H1 (cell line): ENCODE data around the gene CBR4. TPM values are rescaled to one million over a fixed set of nuclear protein-coding genes. Genes with fewer than 3 reads are reported as not detected.

Experiments used
- CTCF ChIA-PET: fragments of 300-600 bp; sonication (Branson Sonifier 250); formaldehyde crosslinking; loops from one replicate; lab custom pipeline; 2021; ENCODE audit not compliant: partially characterized antibody; lab: Charles Lee
- POLR2A ChIA-PET: fragments of 300-600 bp; sonication (Branson Sonifier 250); formaldehyde crosslinking; loops from one replicate; lab custom pipeline; 2021; ENCODE audit warnings: inconsistent platforms; ENCODE audit not compliant: partially characterized antibody; lab: Charles Lee
- DNase-seq, 2 experiments: peaks; one replicate each; pipeline versions ENCODE4 v3.0.0 to v3.0.0-alpha.2; 2010 to 2022; ENCODE audit warnings: low spot score in 2 of 2, low read depth in 1 of 2, mixed read lengths in 1 of 2
- FAIRE-seq: peaks from 2 replicates; lab custom pipeline; 2011; peaks lifted over from hg19 to GRCh38; lab: Jason Lieb, UNC
- H2AFZ ChIP-seq: 2 replicates; pipeline ENCODE4 v1.8.1; 2012; ENCODE audit warnings: low read length, inconsistent platforms
- H2AK5ac ChIP-seq: 2 replicates; pipeline ENCODE4 v1.6.1; 2013; ENCODE audit warnings: low read depth, low read length
- H2BK120ac ChIP-seq: replicated peaks from 2 replicates; pipeline ENCODE3; 2013; ENCODE audit warnings: low read depth, low read length, inconsistent platforms
- H2BK12ac ChIP-seq: 2 replicates; pipeline ENCODE4 v1.6.1; 2013; ENCODE audit warnings: low read depth, low read length
- H2BK15ac ChIP-seq: 2 replicates; pipeline ENCODE4 v1.6.1; 2013; ENCODE audit warnings: low read length
- H2BK20ac ChIP-seq: 2 replicates; pipeline ENCODE4 v1.6.1; 2013; ENCODE audit warnings: low read length
- H2BK5ac ChIP-seq: 2 replicates; pipeline ENCODE4 v1.6.1; 2013; ENCODE audit warnings: low read depth, low read length
- H3K14ac ChIP-seq: 2 replicates; pipeline ENCODE4 v1.6.1; 2013; ENCODE audit warnings: inconsistent platforms; ENCODE audit not compliant: insufficient read length
- H3K18ac ChIP-seq: 2 replicates; pipeline ENCODE4 v1.6.1; 2013; ENCODE audit warnings: low read length; ENCODE audit errors: extremely low read depth
- H3K23ac ChIP-seq: 2 replicates; pipeline ENCODE4 v1.6.1; 2013; ENCODE audit warnings: inconsistent platforms; ENCODE audit not compliant: insufficient read length
- H3K23me2 ChIP-seq: 2 replicates; pipeline ENCODE4 v1.6.1; 2013; ENCODE audit warnings: low read depth, low read length
- H3K27ac ChIP-seq: 2 replicates; pipeline ENCODE4 v1.6.1; 2011; ENCODE audit warnings: low read depth, low read length, inconsistent platforms
- H3K27me3 ChIP-seq, 4 experiments: replicated peaks in 1 of 4; 1 replicate in 1 of 4; 2 replicates in 3 of 4; pipeline versions ENCODE4 v1.6.1 to v1.8.1; 2011 to 2013; ENCODE audit warnings: low read length in 3 of 4, mild to moderate bottlenecking in 3 of 4, inconsistent platforms in 2 of 4, mixed read lengths in 2 of 4, moderate library complexity in 1 of 4; ENCODE audit not compliant: control insufficient read depth in 3 of 4, insufficient read depth in 3 of 4; ENCODE audit errors: extremely low read depth in 1 of 4
- H3K36me3 ChIP-seq, 4 experiments: 2 replicates each; pipeline versions ENCODE4 v1.6.1 to v1.8.1; 2011 to 2013; ENCODE audit warnings: mild to moderate bottlenecking in 4 of 4, low read length in 3 of 4, moderate library complexity in 2 of 4, control low read depth in 1 of 4, inconsistent platforms in 1 of 4; ENCODE audit not compliant: insufficient read depth in 4 of 4, control insufficient read depth in 2 of 4
- H3K4ac ChIP-seq: replicated peaks from 2 replicates; pipeline ENCODE3; 2013; ENCODE audit warnings: low read length, low read depth, mixed read lengths, inconsistent platforms; ENCODE audit not compliant: insufficient read length
- H3K4me1 ChIP-seq, 4 experiments: replicated peaks in 1 of 4; 1 replicate in 1 of 4; 2 replicates in 3 of 4; pipeline versions ENCODE4 v1.6.1 to v1.8.1; 2011 to 2013; ENCODE audit warnings: low read length in 3 of 4, inconsistent platforms in 2 of 4, mixed read lengths in 1 of 4; ENCODE audit not compliant: insufficient read depth in 4 of 4, control insufficient read depth in 3 of 4
- H3K4me2 ChIP-seq, 2 experiments: 2 replicates each; pipeline versions ENCODE4 v1.6.1 to v1.8.1; 2011 to 2013; ENCODE audit warnings: low read depth in 2 of 2, low read length in 2 of 2, control low read depth in 1 of 2, inconsistent platforms in 1 of 2, mild to moderate bottlenecking in 1 of 2; ENCODE audit not compliant: insufficient read depth in 1 of 2
- H3K4me3 ChIP-seq, 4 experiments: fragments of 200-600, 300-600 bp in 1 of 4; sonication (generic), shearing (Covaris generic), sonication (Bioruptor Twin) in 1 of 4; 2 replicates each; pipeline versions ENCODE4 v1.5.1 to v1.8.1; 2011 to 2016; ENCODE audit warnings: low read length in 4 of 4, low read depth in 3 of 4, control low read depth in 2 of 4, inconsistent platforms in 2 of 4, mild to moderate bottlenecking in 2 of 4, mixed read lengths in 1 of 4, moderate library complexity in 1 of 4; ENCODE audit not compliant: insufficient read depth in 2 of 4; ENCODE audit errors: extremely low read depth in 1 of 4
- H3K56ac ChIP-seq: replicated peaks from 2 replicates; pipeline ENCODE3; 2013; ENCODE audit warnings: low read depth, mild to moderate bottlenecking, mixed read lengths, low read length, inconsistent platforms; ENCODE audit not compliant: insufficient read length
- H3K79me1 ChIP-seq: 2 replicates; pipeline ENCODE4 v1.6.1; 2013; ENCODE audit warnings: low read depth, low read length, control low read depth
- H3K79me2 ChIP-seq, 2 experiments: 2 replicates each; pipeline versions ENCODE4 v1.6.1 to v1.8.1; 2012 to 2013; ENCODE audit warnings: low read length in 2 of 2, mild to moderate bottlenecking in 2 of 2, inconsistent platforms in 1 of 2; ENCODE audit not compliant: insufficient read depth in 2 of 2, control insufficient read depth in 1 of 2
- H3K9ac ChIP-seq, 4 experiments: replicated peaks in 1 of 4; 1 replicate in 1 of 4; 2 replicates in 3 of 4; pipeline versions ENCODE4 v1.6.1 to v1.8.1; 2011 to 2013; ENCODE audit warnings: low read depth in 3 of 4, low read length in 3 of 4, control low read depth in 2 of 4, mild to moderate bottlenecking in 2 of 4, moderate library complexity in 2 of 4, inconsistent platforms in 1 of 4; ENCODE audit errors: extremely low read depth in 1 of 4
- H3K9me3 ChIP-seq, 2 experiments: 2 replicates each; pipeline versions ENCODE4 v1.6.1 to v1.8.1; 2012 to 2013; ENCODE audit warnings: mild to moderate bottlenecking in 2 of 2, moderate library complexity in 2 of 2, control low read depth in 1 of 2, inconsistent platforms in 1 of 2, low read depth in 1 of 2, low read length in 1 of 2, mixed read lengths in 1 of 2; ENCODE audit not compliant: insufficient read depth in 2 of 2
- H4K20me1 ChIP-seq, 2 experiments: replicated peaks in 1 of 2; 2 replicates each; pipeline versions ENCODE3 to v1.8.1; 2011 to 2013; ENCODE audit warnings: inconsistent platforms in 2 of 2, low read length in 2 of 2, mild to moderate bottlenecking in 1 of 2; ENCODE audit not compliant: insufficient read depth in 2 of 2, control insufficient read depth in 1 of 2
- H4K5ac ChIP-seq: 2 replicates; pipeline ENCODE4 v1.6.1; 2013; ENCODE audit warnings: low read length, low read depth, mixed read lengths, inconsistent platforms; ENCODE audit not compliant: insufficient read length
- H4K8ac ChIP-seq: 2 replicates; pipeline ENCODE4 v1.8.0; 2013; ENCODE audit warnings: mild to moderate bottlenecking, moderate library complexity, low read length, inconsistent platforms; ENCODE audit not compliant: insufficient read depth; ENCODE audit errors: extremely low read depth
- H4K91ac ChIP-seq: replicated peaks from 2 replicates; pipeline ENCODE3; 2013; ENCODE audit warnings: low read length, mixed read lengths, inconsistent platforms; ENCODE audit not compliant: insufficient read length
- CEBPB ChIP-seq: IDR thresholded peaks from 2 replicates; pipeline ENCODE4 v1.6.1; 2012; ENCODE audit warnings: low read depth, low read length
- CHD2 ChIP-seq: IDR thresholded peaks from 2 replicates; pipeline ENCODE4 v1.6.1; 2012; ENCODE audit warnings: low read length, improper control_type of control experiment
- HDAC2 ChIP-seq, 2 experiments: fragments of 300-600 bp in 1 of 2; sonication (generic) in 1 of 2; IDR thresholded peaks; 2 replicates each; pipeline ENCODE4 v1.6.1; 2011 to 2012; ENCODE audit warnings: low read depth in 2 of 2, low read length in 2 of 2, mild to moderate bottlenecking in 2 of 2, moderate library complexity in 2 of 2, borderline replicate concordance in 1 of 2, inconsistent platforms in 1 of 2
- MAFK ChIP-seq: IDR thresholded peaks from 2 replicates; pipeline ENCODE4 v1.6.1; 2012; ENCODE audit warnings: low read depth, mild to moderate bottlenecking, improper control_type of control experiment, low read length
- MAX ChIP-seq: IDR thresholded peaks from 2 replicates; pipeline ENCODE4 v1.6.1; 2012; ENCODE audit warnings: inconsistent platforms
- PHF8 ChIP-seq: fragments of 200-600 bp; sonication (generic); conservative IDR thresholded peaks from 2 replicates; pipeline ENCODE4 v1.7.1; 2012; ENCODE audit warnings: low read depth, mild to moderate bottlenecking, inconsistent platforms, low read length, moderate library complexity
- RXRA ChIP-seq: IDR thresholded peaks from 2 replicates; pipeline ENCODE4 v1.6.1; 2011; ENCODE audit warnings: low read depth, mild to moderate bottlenecking, low read length, moderate library complexity; ENCODE audit not compliant: insufficient read depth
- SP1 ChIP-seq: IDR thresholded peaks from 2 replicates; pipeline ENCODE4 v1.6.1; 2011; ENCODE audit warnings: low read depth, low read length
- TAF7 ChIP-seq: optimal IDR thresholded peaks from 2 replicates; pipeline ENCODE3; 2011; ENCODE audit warnings: low read depth, mild to moderate bottlenecking, inconsistent platforms, low read length, moderate library complexity, borderline replicate concordance
- TCF12 ChIP-seq: IDR thresholded peaks from 2 replicates; pipeline ENCODE4 v1.6.1; 2011; ENCODE audit warnings: low read depth, mild to moderate bottlenecking, low read length
- YY1 ChIP-seq: IDR thresholded peaks from 2 replicates; pipeline ENCODE4 v1.6.1; 2011; ENCODE audit warnings: low read depth, mild to moderate bottlenecking, low read length
- WGBS, 2 experiments: shearing (Covaris generic) in 1 of 2; methylation state at CpG; one replicate each; pipeline versions ENCODE4 v1.1.6 to v1.1.7; 2013 to 2015; ENCODE audit warnings: low lambda C conversion rate in 2 of 2, mixed read lengths in 2 of 2, inconsistent platforms in 1 of 2, low coverage in 1 of 2, missing lambda C conversion rate in 1 of 2; ENCODE audit not compliant: insufficient replicate concordance in 2 of 2, insufficient coverage in 1 of 2, insufficient read length in 1 of 2; ENCODE audit errors: extremely low coverage in 1 of 2, missing lambda C conversion rate in 1 of 2; 5-methylcytosine and 5-hydroxymethylcytosine counted together
- polyA plus RNA-seq, 7 experiments: library from polyadenylated mRNA; depleted of rRNA in 3 of 7; stranded (reverse) in 5 of 7; unstranded in 2 of 7; fragments of >200 nt in 5 of 7; fragments of 200-250 nt in 2 of 7; gene quantifications; 1 replicate in 5 of 7; 2 replicates in 1 of 7; 4 replicates in 1 of 7; pipeline versions ENCODE4 v1.2.1 to v1.2.3, GENCODE V29; 2011 to 2013; ENCODE audit warnings: missing spikeins in 2 of 7, mixed read lengths in 2 of 7
- total RNA-seq: library from RNA; stranded (reverse); fragmentation: NEBNext Ultra II Directional; extraction: Animal tissue kit (Norgen Biotek cat#: 25700); gene quantifications from 2 replicates; pipeline ENCODE4 v1.2.1, GENCODE V29; 2021

CBR4 gene
- total and polyA plus RNA-seq, 2 of the 8 experiments (the other 6 are each of a cell fraction or from before 2014, with no cell fraction given): 8.6 to 29.5 TPM

DNA sequence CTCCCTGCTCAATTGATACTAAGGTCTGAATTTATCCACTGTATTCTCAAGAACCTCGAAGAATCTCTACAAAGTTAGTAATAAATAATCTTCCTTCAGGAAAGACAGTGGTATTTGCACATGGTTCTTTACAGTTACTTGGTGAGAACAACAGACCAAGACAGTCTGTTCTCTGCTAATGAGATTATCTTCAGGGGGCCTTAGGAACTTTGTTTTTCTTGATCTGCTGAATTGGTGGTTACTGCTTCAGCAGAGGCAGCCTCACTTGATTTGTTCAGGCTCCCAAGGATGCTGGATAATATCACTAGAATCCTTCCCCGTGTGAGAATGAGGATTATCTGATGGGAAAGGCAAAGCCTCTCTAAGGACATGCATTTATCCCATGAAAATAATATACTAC is 64.8 kb downstream of the CBR4 start:
- Histone ChIP-seq H3K79me1 (no peaks in the 10 kb centered on the region), H3K4me3 (no peak overlapping the region), H2AK5ac (no peak overlapping the region), H2BK20ac (no peak overlapping the region), H2AFZ (no peak overlapping the region), H3K79me2 (no peaks in the 10 kb centered on the region), H3K23me2 (no peaks in the 10 kb centered on the region), H3K56ac (no peak overlapping the region), H3K4me1 (no peaks in the 10 kb centered on the region), H3K27me3 (no peaks in the 10 kb centered on the region), H3K4me2 (no peak overlapping the region), H4K8ac (no peak overlapping the region), H2BK15ac (no peak overlapping the region), H3K36me3 (no peaks in the 10 kb centered on the region), H3K27ac (no peak overlapping the region), H3K14ac (no peak overlapping the region), H3K18ac (no peak overlapping the region), H4K5ac (no peak overlapping the region), H2BK12ac (no peak overlapping the region), H4K20me1 (no peaks in the 10 kb centered on the region), H3K4ac (no peak overlapping the region), H3K9ac (no peak overlapping the region), H4K91ac (no peak overlapping the region), H3K9me3 (no peaks in the 10 kb centered on the region), H2BK5ac (no peak overlapping the region), H3K23ac (no peak overlapping the region), H2BK120ac (no peak overlapping the region)
- WGBS, 2 experiments: 75% methylated on average over 2 of the region's 2 CpGs; no CpG with 5 or more reads in 1 of the 2 experiments
- DNase-seq (no peak), FAIRE-seq (no peak)
- CTCF ChIA-PET: interaction anchor here (0.6 to 2.7 kb wide), 3 partner anchors 10 to 276 kb away, joined by 3 to 6 read pairs (median 3); no protein-coding TSS in a partner anchor
- POLR2A ChIA-PET: no interaction called here
- TF ChIP-seq TAF7: no peak
- TF ChIP-seq YY1: no peak
- no peak for TF ChIP-seq SP1
- no peak for TF ChIP-seq CEBPB
- TF ChIP-seq PHF8: no peak
- no peak for TF ChIP-seq HDAC2 (IDR thresholded peaks at IDR 0.05; ENCODE audit: borderline replicate concordance in 1 of 2, low read depth in 2 of 2, low read length in 2 of 2)
- no peak for TF ChIP-seq MAFK
- TF ChIP-seq RXRA: no peak
- no peak for TF ChIP-seq CHD2
- no peak for TF ChIP-seq TCF12
- TF ChIP-seq MAX: no peak
